ENCODE results near the gene SEL1L3. TPM values are rescaled to one million over a fixed set of nuclear protein-coding genes. Genes with fewer than 3 reads are reported as not detected.
A peak's percentile ranks its signal among the peaks of the same experiment; 100 is the strongest.

The SEL1L3 gene
- total and polyA plus RNA-seq, 8 donors, result 4.1 to 173 (median 53.6) TPM

DNA sequence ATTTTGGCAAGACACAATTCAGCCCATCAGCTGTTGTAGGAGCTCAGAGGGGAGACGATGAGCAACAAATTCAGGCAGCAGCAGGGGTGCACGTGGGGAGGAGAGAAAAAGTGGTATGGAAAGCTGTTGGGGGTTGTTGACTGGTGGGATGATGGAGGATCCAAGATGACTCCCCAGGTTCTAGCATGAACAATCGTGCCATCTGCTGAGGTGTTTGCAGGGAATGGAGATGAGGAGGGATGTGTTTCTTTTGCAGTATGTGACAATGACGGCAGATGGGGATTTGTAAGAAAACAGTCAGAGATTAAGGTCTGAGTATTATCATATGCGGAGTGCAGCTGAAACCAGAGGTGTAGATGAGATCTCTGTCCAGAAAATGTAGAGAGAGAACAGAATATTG lies 63.3 kb downstream of the SEL1L3 start:
- H3K27me3 ChIP-seq, result no peaks in the 10 kb centered on the region
- H3K4me1 ChIP-seq, result no peaks in the 10 kb centered on the region
- H3K36me3 ChIP-seq, result peaks cover 20 to 87% (median 79%) of the 10 kb centered on the region in 4 donors
- no peak overlapping the region for H3K27ac ChIP-seq
- intact Hi-C loops (cut with DNase I; ENCODE audit: low total_unique reads), result no loop called here
- H3K9me3 ChIP-seq, result no peaks in the 10 kb centered on the region
- 78 to 90% (median 87%) methylated on average over 5 of the region's 5 CpGs for WGBS, 5 donors
- no peak overlapping the region for H3K4me3 ChIP-seq
- no peak for TF ChIP-seq POLR2AphosphoS5 (IDR thresholded peaks at IDR 0.05)
- TF ChIP-seq, protein P1, sequence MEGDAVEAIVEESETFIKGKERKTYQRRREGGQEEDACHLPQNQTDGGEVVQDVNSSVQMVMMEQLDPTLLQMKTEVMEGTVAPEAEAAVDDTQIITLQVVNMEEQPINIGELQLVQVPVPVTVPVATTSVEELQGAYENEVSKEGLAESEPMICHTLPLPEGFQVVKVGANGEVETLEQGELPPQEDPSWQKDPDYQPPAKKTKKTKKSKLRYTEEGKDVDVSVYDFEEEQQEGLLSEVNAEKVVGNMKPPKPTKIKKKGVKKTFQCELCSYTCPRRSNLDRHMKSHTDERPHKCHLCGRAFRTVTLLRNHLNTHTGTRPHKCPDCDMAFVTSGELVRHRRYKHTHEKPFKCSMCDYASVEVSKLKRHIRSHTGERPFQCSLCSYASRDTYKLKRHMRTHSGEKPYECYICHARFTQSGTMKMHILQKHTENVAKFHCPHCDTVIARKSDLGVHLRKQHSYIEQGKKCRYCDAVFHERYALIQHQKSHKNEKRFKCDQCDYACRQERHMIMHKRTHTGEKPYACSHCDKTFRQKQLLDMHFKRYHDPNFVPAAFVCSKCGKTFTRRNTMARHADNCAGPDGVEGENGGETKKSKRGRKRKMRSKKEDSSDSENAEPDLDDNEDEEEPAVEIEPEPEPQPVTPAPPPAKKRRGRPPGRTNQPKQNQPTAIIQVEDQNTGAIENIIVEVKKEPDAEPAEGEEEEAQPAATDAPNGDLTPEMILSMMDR (IDR thresholded peaks at IDR 0.05), result no peak
- TF ChIP-seq POLR2A (IDR thresholded peaks at IDR 0.05), result no peak
- no peak for TF ChIP-seq EP300 (IDR thresholded peaks at IDR 0.05)
- no peak for DNase-seq

DNA sequence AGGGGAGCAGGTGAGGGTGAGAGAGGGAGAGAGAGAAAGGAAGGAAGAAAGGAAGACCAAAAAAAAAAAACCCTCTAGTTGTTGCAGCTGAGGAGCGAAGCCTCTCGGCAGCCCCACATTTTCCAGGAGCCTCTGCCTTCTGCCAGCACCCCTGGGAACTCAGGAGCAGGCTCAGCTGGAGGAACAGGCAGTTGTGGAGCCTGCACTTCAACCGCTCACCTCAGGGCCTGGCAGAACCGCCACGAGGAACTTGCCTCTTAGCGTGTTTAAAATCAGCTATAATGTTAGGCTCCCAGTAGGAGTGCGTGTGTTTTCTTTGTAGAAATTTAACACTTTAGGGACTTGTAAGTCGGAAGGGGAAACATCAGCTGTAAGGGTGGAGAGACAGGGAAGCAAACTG lies 65.7 kb downstream of the SEL1L3 start:
- Histone ChIP-seq H3K27me3 (no peaks in the 10 kb centered on the region), H3K27ac (no peak overlapping the region), H3K36me3 (peaks cover 12 to 76% (median 68%) of the 10 kb centered on the region in 4 donors), H3K9me3 (no peaks in the 10 kb centered on the region), H3K4me1 (no peaks in the 10 kb centered on the region), H3K4me3 (no peak overlapping the region)
- DNase-seq, result peak in 1 of 2 donors; percentile 21
- TF ChIP-seq, protein P1 (IDR thresholded peaks at IDR 0.05), result no peak
- TF ChIP-seq POLR2A (IDR thresholded peaks at IDR 0.05), result no peak
- no peak for TF ChIP-seq POLR2AphosphoS5 (IDR thresholded peaks at IDR 0.05)
- WGBS, 5 donors, result 63 to 78% (median 69%) methylated on average over 8 of the region's 8 CpGs
- intact Hi-C loops (cut with DNase I; ENCODE audit: low total_unique reads), result no loop called here

DNA sequence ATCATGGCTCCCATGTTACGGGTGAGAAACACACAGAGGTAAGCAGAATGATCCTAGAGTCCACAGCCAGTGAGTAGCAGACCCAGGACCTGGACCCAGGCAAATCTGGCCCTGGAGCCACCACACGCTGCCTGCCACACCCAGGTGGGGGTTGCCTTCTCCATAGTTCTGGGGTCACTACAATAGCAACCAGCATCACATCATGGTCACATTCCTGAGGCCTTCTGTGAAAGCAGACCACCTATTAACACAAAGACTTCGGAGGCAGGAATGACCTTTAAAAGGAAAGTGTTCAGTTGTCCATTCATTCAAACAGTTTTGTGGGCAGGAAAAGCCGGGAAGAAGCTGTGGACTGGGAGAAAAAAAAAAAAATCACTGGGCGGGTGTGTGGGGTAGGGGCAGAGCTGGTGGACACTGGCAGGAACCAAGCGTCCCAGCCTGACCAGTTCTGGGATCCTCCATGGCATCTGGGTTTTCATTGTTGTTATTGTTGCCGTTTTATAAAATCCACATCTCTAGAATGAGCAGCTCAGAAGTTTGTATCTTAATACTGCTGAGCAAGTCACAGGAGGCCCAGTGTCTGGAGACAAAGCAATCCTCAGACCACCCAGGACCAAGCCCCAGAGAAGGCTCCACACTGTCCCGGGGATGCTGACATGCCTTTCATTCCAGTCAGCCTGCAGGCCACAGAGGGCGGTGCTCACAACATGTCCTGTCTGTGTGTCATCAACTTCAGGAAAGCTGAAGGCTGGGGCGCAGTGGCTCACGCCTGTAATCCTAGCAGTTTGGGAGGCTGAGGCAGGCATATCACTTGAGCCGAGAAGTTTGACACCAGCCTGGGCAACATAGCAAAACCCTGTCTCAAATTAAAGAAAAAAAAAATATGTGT lies 67.0 kb downstream of the SEL1L3 start:
- intact Hi-C loops (cut with DNase I; ENCODE audit: low total_unique reads), result no loop called here
- DNase-seq, result no peak
- no peak for TF ChIP-seq POLR2A (IDR thresholded peaks at IDR 0.05)
- TF ChIP-seq POLR2AphosphoS5 (IDR thresholded peaks at IDR 0.05), result no peak
- TF ChIP-seq, protein P1 (IDR thresholded peaks at IDR 0.05), result no peak
- no peak for TF ChIP-seq EP300 (IDR thresholded peaks at IDR 0.05)
- Histone ChIP-seq H3K4me3 (no peak overlapping the region), H3K27me3 (no peaks in the 10 kb centered on the region), H3K36me3 (peaks cover 6 to 63% (median 58%) of the 10 kb centered on the region in 4 donors), H3K9me3 (no peaks in the 10 kb centered on the region), H3K4me1 (no peaks in the 10 kb centered on the region), H3K27ac (no peak overlapping the region)
- 77 to 87% (median 83%) methylated on average over 12 of the region's 12 CpGs for WGBS, 5 donors

DNA sequence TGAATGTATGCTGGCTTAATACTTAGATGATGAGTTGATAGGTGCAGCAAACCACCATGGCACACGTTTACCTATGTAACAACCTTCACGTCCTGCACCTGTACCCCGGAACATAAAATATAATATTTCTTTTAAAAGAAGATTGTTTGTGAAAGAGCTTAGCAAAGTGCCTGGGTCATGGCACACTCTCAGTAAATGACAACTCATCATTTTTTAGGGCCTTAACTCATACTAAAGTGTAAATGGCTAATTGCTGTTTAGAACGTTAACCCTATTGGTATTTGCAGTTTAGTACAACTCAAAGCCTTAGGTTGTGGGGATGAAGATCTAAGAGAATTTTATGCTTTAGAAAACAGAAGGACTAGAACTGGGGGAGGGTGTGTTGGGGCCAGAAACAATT lies 67.7 kb downstream of the SEL1L3 start:
- Histone ChIP-seq H3K9me3 (no peaks in the 10 kb centered on the region), H3K4me3 (no peak overlapping the region), H3K36me3 (peaks cover 6 to 60% (median 56%) of the 10 kb centered on the region in 4 donors), H3K27me3 (no peaks in the 10 kb centered on the region), H3K4me1 (no peaks in the 10 kb centered on the region), H3K27ac (no peak overlapping the region)
- TF ChIP-seq, protein P1 (IDR thresholded peaks at IDR 0.05), result no peak
- TF ChIP-seq EP300 (IDR thresholded peaks at IDR 0.05) (no peak), POLR2AphosphoS5 (IDR thresholded peaks at IDR 0.05) (no peak), POLR2A (IDR thresholded peaks at IDR 0.05) (no peak)
- no peak for DNase-seq
- 89 to 99% (median 96%) methylated on average over 4 of the region's 4 CpGs for WGBS, 5 donors
- intact Hi-C loops (cut with DNase I; ENCODE audit: low total_unique reads), result no loop called here

Measured in stomach (tissue), 9 donors.